ENCODE results near the gene LRRC4C.
A peak's percentile ranks its signal among the peaks of the same experiment; 100 is the strongest.

The LRRC4C gene

GRCh38 chr11:41459465-41460401, at the start of gene LRRC4C:
TSS of gene LRRC4C (minus strand) at chr11:41459652.
- TF ChIP-seq CTCF (conservative IDR thresholded peaks at IDR 0.05) = no peak
- peak within 1 kb of the TSS; percentile 70 for H3K27ac ChIP-seq

- H3K27ac ChIP-seq = no peak overlapping the region
Observed at GRCh38 chr11:41508121-41508520, 48.7 kb upstream of the LRRC4C start.

GRCh38 chr11:41499429-41499828, 40.0 kb upstream of the LRRC4C start:
- H3K27ac ChIP-seq = no peak overlapping the region

More at GRCh38 chr11:41508121-41508520, 48.7 kb upstream of the LRRC4C start:
- no peak for TF ChIP-seq CTCF (conservative IDR thresholded peaks at IDR 0.05)

GRCh38 chr11:41498726-41499125, 39.3 kb upstream of the LRRC4C start:
- peak; percentile 75 for TF ChIP-seq CTCF (conservative IDR thresholded peaks at IDR 0.05)
- H3K27ac ChIP-seq = peak overlapping the region; percentile 66

More at GRCh38 chr11:41499429-41499828, 40.0 kb upstream of the LRRC4C start:
- TF ChIP-seq CTCF (conservative IDR thresholded peaks at IDR 0.05) = no peak

- no peak for TF ChIP-seq CTCF (conservative IDR thresholded peaks at IDR 0.05)
- H3K27ac ChIP-seq = peak overlapping the region; percentile 66
Observed at GRCh38 chr11:41497974-41498373, 38.5 kb upstream of the LRRC4C start.

- TF ChIP-seq CTCF (conservative IDR thresholded peaks at IDR 0.05) = no peak
- H3K27ac ChIP-seq = no peak overlapping the region
Observed at GRCh38 chr11:41494716-41495115, 35.3 kb upstream of the LRRC4C start.

- TF ChIP-seq CTCF (conservative IDR thresholded peaks at IDR 0.05) = no peak
- H3K27ac ChIP-seq = no peak overlapping the region
Observed at GRCh38 chr11:41486424-41486823, 27.0 kb upstream of the LRRC4C start.
